Calu3 (cell line): ENCODE results near the gene AGBL1. TPM values are rescaled to one million over a fixed set of nuclear protein-coding genes. Genes with fewer than 3 reads are reported as not detected.

Experiments
- BruUV-seq: library from RNA; stranded (reverse); fragments of 400-500 nt; replicated peaks from 2 replicates; lab custom pipeline; 2021; lab: Mats Ljungman, UMichigan
- CTCF ChIA-PET: fragments of 300-600 bp; sonication (Branson Sonifier 250); formaldehyde crosslinking; loops from one replicate; lab custom pipeline; 2022; ENCODE audit warnings: antibody characterized with exemption; lab: Charles Lee
- DNase-seq: peaks from one replicate; pipeline ENCODE4 v3.0.0; 2022
- H3K27ac Mint-ChIP-seq: one replicate; pipeline ENCODE4 v1.8.0; 2022; ENCODE audit warnings: mixed read lengths; ENCODE audit not compliant: unreplicated experiment
- H3K27me3 Mint-ChIP-seq: one replicate; pipeline ENCODE4 v1.8.0; 2022; ENCODE audit warnings: mixed read lengths; ENCODE audit not compliant: unreplicated experiment
- H3K36me3 Mint-ChIP-seq: one replicate; pipeline ENCODE4 v1.8.0; 2022; ENCODE audit warnings: mild to moderate bottlenecking, moderate library complexity, mixed read lengths; ENCODE audit not compliant: insufficient read depth, unreplicated experiment
- H3K4me1 Mint-ChIP-seq: one replicate; pipeline ENCODE4 v1.8.0; 2022; ENCODE audit warnings: mild to moderate bottlenecking, low read depth, mixed read lengths; ENCODE audit not compliant: unreplicated experiment
- H3K4me3 Mint-ChIP-seq: one replicate; pipeline ENCODE4 v1.8.0; 2022; ENCODE audit warnings: mild to moderate bottlenecking, low read depth, moderate library complexity, mixed read lengths; ENCODE audit not compliant: unreplicated experiment
- H3K9me3 Mint-ChIP-seq: one replicate; pipeline ENCODE4 v1.8.0; 2022; ENCODE audit warnings: low read depth, mixed read lengths; ENCODE audit not compliant: unreplicated experiment
- CTCF ChIP-seq: fragments of 200-600 bp; IDR thresholded peaks from one replicate; pipeline ENCODE4 v1.8.0; 2022; ENCODE audit warnings: antibody characterized with exemption; ENCODE audit not compliant: unreplicated experiment
- intact Hi-C: fragments of 100-400 bp; cut with micrococcal nuclease; formaldehyde crosslinking; loops from one replicate; pipeline ENCODE4 v1.10.0; 2022; ENCODE audit not compliant: unreplicated experiment
- total RNA-seq: library from RNA; stranded (reverse); gene quantifications from 2 replicates; pipeline ENCODE4 v1.2.3, GENCODE V29; 2022

The AGBL1 gene
- total RNA-seq, 1 experiment from 2014 or later = not detected

GRCh38 chr15:86830304-86830703 is 750.6 kb downstream of the AGBL1 start:
- Mint-ChIP-seq H3K9me3 (peaks cover 14% of the 10 kb centered on the region), H3K4me1 (no peaks in the 10 kb centered on the region), H3K27me3 (no peaks in the 10 kb centered on the region), H3K36me3 (no peaks in the 10 kb centered on the region), H3K27ac (no peak overlapping the region), H3K4me3 (no peak overlapping the region)
- intact Hi-C loops = no loop called here
- no peak for TF ChIP-seq CTCF
- no TSS peak for BruUV-seq
- no peak for DNase-seq
- CTCF ChIA-PET = no interaction called here

GRCh38 chr15:86833595-86833994 is 753.9 kb downstream of the AGBL1 start:
- no peaks in the 10 kb centered on the region for H3K27me3 Mint-ChIP-seq
- H3K27ac Mint-ChIP-seq = no peak overlapping the region
- TF ChIP-seq CTCF = no peak
- DNase-seq = no peak
- no TSS peak for BruUV-seq
- intact Hi-C loops = no loop called here
- no peaks in the 10 kb centered on the region for H3K36me3 Mint-ChIP-seq
- peaks cover 10% of the 10 kb centered on the region for H3K9me3 Mint-ChIP-seq
- no peaks in the 10 kb centered on the region for H3K4me1 Mint-ChIP-seq
- CTCF ChIA-PET = no interaction called here
- H3K4me3 Mint-ChIP-seq = no peak overlapping the region

DNA sequence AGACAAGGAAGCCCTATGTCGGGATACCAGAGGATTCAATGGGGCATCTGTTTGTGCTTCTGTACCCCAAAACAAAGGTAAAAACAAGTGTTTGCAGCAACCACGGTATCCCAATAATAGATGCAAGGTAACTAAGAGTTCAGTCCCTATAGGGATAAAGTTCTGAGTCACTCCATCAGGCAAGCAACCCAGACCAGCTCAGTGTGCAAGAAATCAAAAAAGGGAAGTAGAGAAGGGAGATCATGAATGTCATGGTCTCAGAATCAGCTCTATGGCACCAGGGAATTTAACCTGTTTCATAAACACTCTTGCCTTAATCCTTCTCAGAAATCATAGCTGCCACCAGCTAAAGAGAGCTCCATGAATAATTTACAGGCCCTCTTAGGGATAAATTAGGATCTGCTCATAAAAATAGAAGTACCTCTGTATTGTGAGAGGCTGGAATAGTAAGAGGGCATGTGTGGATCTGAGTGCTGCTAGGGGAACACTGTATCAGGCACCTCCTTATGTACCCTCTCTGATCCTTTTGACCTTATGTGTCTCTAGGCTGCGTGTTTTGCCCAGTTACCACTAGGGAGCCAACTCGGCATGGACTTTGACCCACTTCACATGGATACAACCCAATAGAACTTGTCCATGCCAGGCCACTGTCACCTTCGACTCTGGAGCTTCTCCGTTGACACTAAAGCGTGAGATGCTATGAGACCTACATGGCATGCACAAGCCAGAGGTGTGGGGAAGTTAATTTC is 754.6 kb downstream of the AGBL1 start:
- no peak for DNase-seq
- intact Hi-C loops = no loop called here
- Mint-ChIP-seq H3K4me1 (no peaks in the 10 kb centered on the region), H3K27ac (no peak overlapping the region), H3K27me3 (no peaks in the 10 kb centered on the region), H3K9me3 (peaks cover 11% of the 10 kb centered on the region), H3K36me3 (no peaks in the 10 kb centered on the region), H3K4me3 (no peak overlapping the region)
- TF ChIP-seq CTCF = no peak
- CTCF ChIA-PET = no interaction called here
- no TSS peak for BruUV-seq

- H3K4me3 Mint-ChIP-seq = no peak overlapping the region
- H3K9me3 Mint-ChIP-seq = peaks cover 11% of the 10 kb centered on the region
- CTCF ChIA-PET = no interaction called here
- H3K36me3 Mint-ChIP-seq = no peaks in the 10 kb centered on the region
- TF ChIP-seq CTCF = no peak
- no TSS peak for BruUV-seq
- H3K4me1 Mint-ChIP-seq = no peaks in the 10 kb centered on the region
- no peak overlapping the region for H3K27ac Mint-ChIP-seq
- intact Hi-C loops = no loop called here
- H3K27me3 Mint-ChIP-seq = no peaks in the 10 kb centered on the region
- DNase-seq = no peak
These were observed 757.8 kb downstream of the AGBL1 start for GRCh38 chr15:86837294-86838061.
